SU-DHL-6 (cell line): ENCODE results near the gene AP2A2.

Experiments
- CTCF ChIP-seq: fragments of 200-600 bp; sonication (generic); IDR thresholded peaks from one replicate; pipeline ENCODE4 v1.5.1; 2017; ENCODE audit warnings: antibody characterized with exemption, mild to moderate bottlenecking, low read length, moderate library complexity; ENCODE audit not compliant: insufficient read depth, poor library complexity, severe bottlenecking
- EZH2phosphoT487 ChIP-seq: fragments of 200-600 bp; sonication (generic), shearing (Covaris generic); conservative IDR thresholded peaks from 2 replicates; pipeline ENCODE4 v1.6.1; 2018; ENCODE audit warnings: mild to moderate bottlenecking, antibody characterized with exemption, low read length, moderate library complexity, mixed read lengths

GRCh38 chr11:940496-941135 is 14.9 kb downstream of the AP2A2 start:
- TF ChIP-seq CTCF, result no peak
- TF ChIP-seq EZH2phosphoT487, result no peak
